IMR-90 (cell line): ENCODE results near the gene ASPN. TPM values are rescaled to one million over a fixed set of nuclear protein-coding genes. Genes with fewer than 3 reads are reported as not detected.

Experiments
- ATAC-seq: fragments of 200-7000 bp; cut with Tn5 transposase; 2 replicates; pipeline ENCODE4 v1.9.1; 2020; ENCODE audit warnings: low read depth, mild to moderate bottlenecking, moderate library complexity
- BruUV-seq: library from RNA; stranded (reverse); fragments of 400-500 nt; replicated peaks from 2 replicates; lab custom pipeline; 2021; lab: Mats Ljungman, UMichigan
- CTCF ChIA-PET: fragments of 300-600 bp; formaldehyde crosslinking; extraction: SDS; loops from one replicate; lab custom pipeline; 2021; ENCODE audit warnings: antibody characterized with exemption; lab: Yijun Ruan, JAX
- POLR2A ChIA-PET: fragments of 300-600 bp; sonication (Branson Sonifier 250); formaldehyde crosslinking; loops from one replicate; lab custom pipeline; 2022; ENCODE audit warnings: antibody characterized with exemption; ENCODE audit not compliant: unreplicated experiment; lab: Charles Lee
- DNase-seq: peaks from one replicate; pipeline ENCODE4 v3.0.0; 2013
- H2AFZ ChIP-seq: replicated peaks from 2 replicates; pipeline ENCODE3; 2013; ENCODE audit warnings: low read length, mild to moderate bottlenecking; ENCODE audit not compliant: poor library complexity
- H2AK5ac ChIP-seq: 2 replicates; pipeline ENCODE4 v1.6.1; 2013; ENCODE audit warnings: low read depth, low read length, inconsistent platforms
- H2AK9ac ChIP-seq: replicated peaks from 2 replicates; pipeline ENCODE3; 2013; ENCODE audit warnings: mild to moderate bottlenecking, low read depth, low read length, moderate library complexity; ENCODE audit not compliant: poor library complexity
- H2BK120ac ChIP-seq: 2 replicates; pipeline ENCODE4 v1.6.1; 2013; ENCODE audit warnings: low read depth, low read length, inconsistent platforms
- H2BK15ac ChIP-seq: 3 replicates; pipeline ENCODE4 v1.6.1; 2013; ENCODE audit warnings: low read depth, low read length, inconsistent platforms
- H2BK20ac ChIP-seq: 2 replicates; pipeline ENCODE4 v1.6.1; 2013; ENCODE audit warnings: low read depth, mild to moderate bottlenecking, inconsistent platforms, low read length, moderate library complexity
- H2BK5ac ChIP-seq: 2 replicates; pipeline ENCODE4 v1.6.1; 2013; ENCODE audit warnings: mild to moderate bottlenecking, low read depth, low read length, inconsistent platforms; ENCODE audit not compliant: poor library complexity, severe bottlenecking
- H3K14ac ChIP-seq: replicated peaks from 2 replicates; pipeline ENCODE4 v1.6.1; 2013; ENCODE audit warnings: low read depth, low read length, inconsistent platforms
- H3K18ac ChIP-seq: 2 replicates; pipeline ENCODE4 v1.6.1; 2013; ENCODE audit warnings: low read depth, low read length, control low read depth
- H3K23ac ChIP-seq: 2 replicates; pipeline ENCODE4 v1.6.1; 2013; ENCODE audit warnings: low read depth, low read length, inconsistent platforms
- H3K27ac ChIP-seq: 2 replicates; pipeline ENCODE4 v1.5.1; 2013; ENCODE audit warnings: mild to moderate bottlenecking, control low read depth, low read length; ENCODE audit not compliant: insufficient read depth
- H3K27me3 ChIP-seq: 2 replicates; pipeline ENCODE4 v1.6.1; 2013; ENCODE audit warnings: low read length; ENCODE audit not compliant: control insufficient read depth, insufficient read depth
- H3K36me3 ChIP-seq: 2 replicates; pipeline ENCODE4 v1.6.1; 2013; ENCODE audit warnings: low read length, mixed read lengths; ENCODE audit not compliant: control insufficient read depth, insufficient read depth
- H3K4ac ChIP-seq: 2 replicates; pipeline ENCODE4 v1.6.1; 2013; ENCODE audit warnings: low read depth, low read length, inconsistent platforms
- H3K4me1 ChIP-seq: 2 replicates; pipeline ENCODE4 v1.6.1; 2013; ENCODE audit warnings: low read length, mixed read lengths; ENCODE audit not compliant: control insufficient read depth, insufficient read depth
- H3K4me2 ChIP-seq: 2 replicates; pipeline ENCODE4 v1.6.1; 2013; ENCODE audit warnings: low read depth, mild to moderate bottlenecking, control low read depth, low read length, moderate library complexity
- H3K4me3 ChIP-seq: 2 replicates; pipeline ENCODE4 v1.5.1; 2013; ENCODE audit warnings: low read depth, mild to moderate bottlenecking, control low read depth, low read length, moderate library complexity; ENCODE audit not compliant: insufficient read depth
- H3K56ac ChIP-seq: 2 replicates; pipeline ENCODE4 v1.6.1; 2013; ENCODE audit warnings: low read length, inconsistent platforms; ENCODE audit not compliant: insufficient read depth; ENCODE audit errors: extremely low read depth
- H3K79me1 ChIP-seq, 2 experiments: 2 replicates each; pipeline ENCODE4 v1.6.1; 2013; ENCODE audit warnings: low read length in 2 of 2, inconsistent platforms in 1 of 2, low read depth in 1 of 2
- H3K9ac ChIP-seq: 2 replicates; pipeline ENCODE4 v1.6.1; 2013; ENCODE audit warnings: low read depth, low read length, control low read depth
- H3K9me1 ChIP-seq: 2 replicates; pipeline ENCODE4 v1.6.1; 2013; ENCODE audit warnings: low read length, inconsistent platforms; ENCODE audit not compliant: insufficient read depth
- H3K9me3 ChIP-seq: 2 replicates; pipeline ENCODE4 v1.6.1; 2013; ENCODE audit warnings: low read length; ENCODE audit not compliant: control insufficient read depth, insufficient read depth
- H4K20me1 ChIP-seq: 2 replicates; pipeline ENCODE4 v1.6.1; 2013; ENCODE audit warnings: low read length, inconsistent platforms; ENCODE audit not compliant: insufficient read depth
- H4K5ac ChIP-seq: 2 replicates; pipeline ENCODE4 v1.6.1; 2013; ENCODE audit warnings: mild to moderate bottlenecking, low read depth, low read length, control low read depth
- H4K8ac ChIP-seq, 2 experiments: 2 replicates each; pipeline ENCODE4 v1.6.1; 2013; ENCODE audit warnings: low read depth in 2 of 2, low read length in 2 of 2, control low read depth in 1 of 2, inconsistent platforms in 1 of 2
- H4K91ac ChIP-seq: 2 replicates; pipeline ENCODE4 v1.6.1; 2013; ENCODE audit warnings: low read depth, low read length, inconsistent platforms; ENCODE audit not compliant: insufficient read depth
- CEBPB ChIP-seq: IDR thresholded peaks from 2 replicates; pipeline ENCODE4 v1.6.1; 2012; ENCODE audit warnings: low read depth, low read length, improper control_type of control experiment
- FOS ChIP-seq: fragments of 150-350 bp; IDR thresholded peaks from 2 replicates; pipeline ENCODE4 v1.6.1; 2016; ENCODE audit warnings: low read depth, low read length
- MAZ ChIP-seq: IDR thresholded peaks from 2 replicates; pipeline ENCODE4 v1.6.1; 2012; ENCODE audit warnings: low read depth, mild to moderate bottlenecking, low read length, improper control_type of control experiment, moderate library complexity, borderline replicate concordance
- MXI1 ChIP-seq: IDR thresholded peaks from 2 replicates; pipeline ENCODE4 v1.6.1; 2012; ENCODE audit warnings: low read depth, mild to moderate bottlenecking, low read length, moderate library complexity, borderline replicate concordance
- NFE2L2 ChIP-seq: fragments of 150-350 bp; IDR thresholded peaks from 2 replicates; pipeline ENCODE4 v1.6.1; 2016; ENCODE audit warnings: low read depth, mild to moderate bottlenecking, low read length
- POLR2A ChIP-seq: IDR thresholded peaks from 2 replicates; pipeline ENCODE4 v1.6.1; 2012; ENCODE audit warnings: mild to moderate bottlenecking, low read depth, low read length
- RAD21 ChIP-seq: IDR thresholded peaks from 2 replicates; pipeline ENCODE4 v1.6.1; 2012; ENCODE audit warnings: low read length, improper control_type of control experiment
- RCOR1 ChIP-seq: IDR thresholded peaks from 2 replicates; pipeline ENCODE4 v1.6.1; 2012; ENCODE audit warnings: mild to moderate bottlenecking, low read length, improper control_type of control experiment; ENCODE audit not compliant: insufficient replicate concordance
- RFX5 ChIP-seq: IDR thresholded peaks from 2 replicates; pipeline ENCODE4 v1.8.0; 2012; ENCODE audit warnings: low read depth, mild to moderate bottlenecking, low read length, moderate library complexity
- SMC3 ChIP-seq: fragments of 150-350 bp; IDR thresholded peaks from 2 replicates; pipeline ENCODE4 v1.6.1; 2016; ENCODE audit warnings: low read depth, mild to moderate bottlenecking, antibody characterized with exemption, low read length, moderate library complexity
- WGBS, 2 experiments: methylation state at CpG; one replicate each; pipeline versions ENCODE4 v1.1.5 to v1.1.7; 2013; ENCODE audit warnings: missing lambda C conversion rate in 2 of 2; ENCODE audit not compliant: insufficient read length in 1 of 2; ENCODE audit errors: extremely low coverage in 2 of 2; 5-methylcytosine and 5-hydroxymethylcytosine counted together
- dilution Hi-C: fragments of 300-500 bp; cut with HindIII; formaldehyde crosslinking; loops from one replicate; pipeline ENCODE4 v1.14.3; 2018; ENCODE audit warnings: low sequenced_read_pairs; ENCODE audit not compliant: unreplicated experiment
- in situ Hi-C: fragments of 300-500 bp; cut with MboI; formaldehyde crosslinking; loops from 3 replicates; pipeline ENCODE4 v1.14.3; 2019; ENCODE audit warnings: low sequenced_read_pairs, inconsistent platforms, mixed read lengths
- intact Hi-C: fragments of 100-400 bp; cut with micrococcal nuclease; formaldehyde crosslinking; loops from 2 replicates; pipeline ENCODE4 v1.10.0; 2022
- polyA plus RNA-seq, 3 experiments: library from polyadenylated mRNA; depleted of rRNA; stranded (reverse); fragments of >200 nt; gene quantifications; 2 replicates each; pipeline ENCODE4 v1.2.3, GENCODE V29; 2012; ENCODE audit warnings: low replicate concordance in 1 of 3
- total RNA-seq: library from RNA; depleted of rRNA; stranded (reverse); fragments of >200 nt; gene quantifications from 2 replicates; pipeline ENCODE4 v1.2.3, GENCODE V29; 2012
- TF ChIP-seq, protein P1 (sequence below): fragments of 150-350 bp; IDR thresholded peaks from 2 replicates; pipeline ENCODE4 v1.6.1; 2016; ENCODE audit warnings: low read depth, mild to moderate bottlenecking, low read length, moderate library complexity, borderline replicate concordance
- TF ChIP-seq, protein P2 (sequence below): conservative IDR thresholded peaks from 2 replicates; pipeline ENCODE4 v1.5.1; 2012; ENCODE audit warnings: mild to moderate bottlenecking, low read depth, low read length, improper control_type of control experiment

The ASPN gene
- total and polyA plus RNA-seq, 2 of the 4 experiments (the other 2 are of a cell fraction), result under 0.01 to 0.09 TPM

GRCh38 chr9:92414566-92414965 lies 67.7 kb downstream of the ASPN start:
- Histone ChIP-seq H3K27ac (no peak overlapping the region), H4K8ac (no peak overlapping the region), H3K27me3 (no peaks in the 10 kb centered on the region), H2BK120ac (no peak overlapping the region), H2BK5ac (no peak overlapping the region), H3K9me1 (peaks cover 5% of the 10 kb centered on the region; the same call in 1 of the 2 replicates), H3K4me2 (no peak overlapping the region), H4K5ac (no peak overlapping the region), H4K91ac (no peak overlapping the region), H2BK20ac (no peak overlapping the region), H2AK5ac (no peak overlapping the region), H3K23ac (no peak overlapping the region), H3K9me3 (no peaks in the 10 kb centered on the region), H3K56ac (no peak overlapping the region), H2AK9ac (no peak overlapping the region), H4K20me1 (no peaks in the 10 kb centered on the region), H3K4ac (no peak overlapping the region), H3K14ac (no peak overlapping the region), H3K4me1 (peaks cover 2% of the 10 kb centered on the region; the same call in 1 of the 2 replicates), H3K4me3 (no peak overlapping the region), H3K79me1 (0 out of 4 replicates have a peak, but pooled peaks cover 0 to 4% of the 10 kb centered on the region in 2 experiments), H2AFZ (no peak overlapping the region), H3K36me3 (no peaks in the 10 kb centered on the region), H2BK15ac (no peak overlapping the region), H3K18ac (no peak overlapping the region), H3K9ac (no peak overlapping the region)
- no TSS peak for BruUV-seq
- ATAC-seq, result no peak
- CTCF ChIA-PET, result no interaction called here
- dilution Hi-C loops, result no loop called here
- POLR2A ChIA-PET, result no interaction called here
- no CpG with 5 or more reads among the region's 1 CpG for WGBS, 2 experiments
- in situ Hi-C loops, result no loop called here
- intact Hi-C loops, result no loop called here
- TF ChIP-seq NFE2L2 (no peak), RFX5 (no peak), RCOR1 (no peak), MAZ (no peak), CEBPB (no peak), FOS (no peak), POLR2A (no peak), MXI1 (no peak), RAD21 (no peak), SMC3 (no peak)
- TF ChIP-seq, protein P1, sequence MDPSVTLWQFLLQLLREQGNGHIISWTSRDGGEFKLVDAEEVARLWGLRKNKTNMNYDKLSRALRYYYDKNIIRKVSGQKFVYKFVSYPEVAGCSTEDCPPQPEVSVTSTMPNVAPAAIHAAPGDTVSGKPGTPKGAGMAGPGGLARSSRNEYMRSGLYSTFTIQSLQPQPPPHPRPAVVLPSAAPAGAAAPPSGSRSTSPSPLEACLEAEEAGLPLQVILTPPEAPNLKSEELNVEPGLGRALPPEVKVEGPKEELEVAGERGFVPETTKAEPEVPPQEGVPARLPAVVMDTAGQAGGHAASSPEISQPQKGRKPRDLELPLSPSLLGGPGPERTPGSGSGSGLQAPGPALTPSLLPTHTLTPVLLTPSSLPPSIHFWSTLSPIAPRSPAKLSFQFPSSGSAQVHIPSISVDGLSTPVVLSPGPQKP, result no peak
- TF ChIP-seq, protein P2, sequence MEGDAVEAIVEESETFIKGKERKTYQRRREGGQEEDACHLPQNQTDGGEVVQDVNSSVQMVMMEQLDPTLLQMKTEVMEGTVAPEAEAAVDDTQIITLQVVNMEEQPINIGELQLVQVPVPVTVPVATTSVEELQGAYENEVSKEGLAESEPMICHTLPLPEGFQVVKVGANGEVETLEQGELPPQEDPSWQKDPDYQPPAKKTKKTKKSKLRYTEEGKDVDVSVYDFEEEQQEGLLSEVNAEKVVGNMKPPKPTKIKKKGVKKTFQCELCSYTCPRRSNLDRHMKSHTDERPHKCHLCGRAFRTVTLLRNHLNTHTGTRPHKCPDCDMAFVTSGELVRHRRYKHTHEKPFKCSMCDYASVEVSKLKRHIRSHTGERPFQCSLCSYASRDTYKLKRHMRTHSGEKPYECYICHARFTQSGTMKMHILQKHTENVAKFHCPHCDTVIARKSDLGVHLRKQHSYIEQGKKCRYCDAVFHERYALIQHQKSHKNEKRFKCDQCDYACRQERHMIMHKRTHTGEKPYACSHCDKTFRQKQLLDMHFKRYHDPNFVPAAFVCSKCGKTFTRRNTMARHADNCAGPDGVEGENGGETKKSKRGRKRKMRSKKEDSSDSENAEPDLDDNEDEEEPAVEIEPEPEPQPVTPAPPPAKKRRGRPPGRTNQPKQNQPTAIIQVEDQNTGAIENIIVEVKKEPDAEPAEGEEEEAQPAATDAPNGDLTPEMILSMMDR, result no peak
- DNase-seq, result peak; percentile 21
